HepG2 (cell line): Measurements from ENCODE around the gene NUDT8. TPM values are rescaled to one million over a fixed set of nuclear protein-coding genes. Genes with fewer than 3 reads are reported as not detected.
A peak's percentile ranks its signal among the peaks of the same experiment; 100 is the strongest.

ENCODE experiments used
- BCL3 ChIP-seq: sonication (generic); formaldehyde crosslinking; IDR thresholded peaks from 2 replicates; pipeline ENCODE4 v1.5.1; 2020; ENCODE audit warnings: mild to moderate bottlenecking, missing genetic modification reagents, moderate library complexity
- BHLHE40 ChIP-seq: IDR thresholded peaks from 2 replicates; pipeline ENCODE4 v1.6.1; 2011; ENCODE audit warnings: low read length, improper control_type of control experiment
- ONECUT2 ChIP-seq: sonication (generic); formaldehyde crosslinking; IDR thresholded peaks from 2 replicates; pipeline ENCODE4 v1.4.0; 2020; ENCODE audit warnings: missing genetic modification reagents
- THAP11 ChIP-seq: IDR thresholded peaks from 2 replicates; pipeline ENCODE4 v1.6.1; 2016; ENCODE audit warnings: missing biosample characterization, missing genetic modification reagents
- TSC22D2 ChIP-seq: sonication (generic); formaldehyde crosslinking; IDR thresholded peaks from 2 replicates; pipeline ENCODE4 v1.5.1; 2020; ENCODE audit warnings: missing genetic modification reagents, mild to moderate bottlenecking, borderline replicate concordance
- ZFP90 ChIP-seq: sonication (generic); formaldehyde crosslinking; IDR thresholded peaks from 2 replicates; pipeline ENCODE4 v1.8.0; 2022; ENCODE audit warnings: missing genetic modification reagents, mild to moderate bottlenecking, inconsistent platforms, borderline replicate concordance
- ZNF275 ChIP-seq: sonication (generic); formaldehyde crosslinking; IDR thresholded peaks from 2 replicates; pipeline ENCODE4 v1.8.0; 2022; ENCODE audit warnings: missing genetic modification reagents, mild to moderate bottlenecking, inconsistent platforms, borderline replicate concordance
- ZNF3 ChIP-seq: IDR thresholded peaks from 2 replicates; pipeline ENCODE4 v1.7.0; 2017; ENCODE audit warnings: inconsistent platforms
- ZNF318 ChIP-seq: sonication (generic); formaldehyde crosslinking; IDR thresholded peaks from 2 replicates; pipeline ENCODE4 v1.4.0; 2020; ENCODE audit warnings: mild to moderate bottlenecking, missing genetic modification reagents
- ZNF382 ChIP-seq: sonication (generic); formaldehyde crosslinking; IDR thresholded peaks from 2 replicates; pipeline ENCODE4 v1.5.0; 2020; ENCODE audit warnings: missing genetic modification reagents, mild to moderate bottlenecking, borderline replicate concordance
- ZNF550 ChIP-seq: sonication (generic); formaldehyde crosslinking; IDR thresholded peaks from 2 replicates; pipeline ENCODE4 v1.4.0; 2020; ENCODE audit warnings: mild to moderate bottlenecking, missing genetic modification reagents, borderline replicate concordance
- ZNF569 ChIP-seq: sonication (generic); formaldehyde crosslinking; IDR thresholded peaks from 2 replicates; pipeline ENCODE4 v1.5.0; 2020; ENCODE audit warnings: mild to moderate bottlenecking, missing genetic modification reagents, moderate library complexity, borderline replicate concordance
- ZNF597 ChIP-seq: sonication (generic); formaldehyde crosslinking; IDR thresholded peaks from 2 replicates; pipeline ENCODE4 v1.5.0; 2020; ENCODE audit warnings: missing genetic modification reagents
- ZNF703 ChIP-seq: sonication (generic); formaldehyde crosslinking; IDR thresholded peaks from 2 replicates; pipeline ENCODE4 v1.5.1; 2020; ENCODE audit warnings: missing genetic modification reagents, mild to moderate bottlenecking, moderate library complexity, borderline replicate concordance
- polyA plus RNA-seq, 8 experiments: library from polyadenylated mRNA; depleted of rRNA in 3 of 8; stranded (reverse) in 7 of 8; unstranded in 1 of 8; fragments of >200 nt; fragmentation: Illumina TruSeq in 4 of 8; extraction: Trizol in 4 of 8; gene quantifications; 2 replicates each; pipeline versions ENCODE4 v1.2.1 to v1.2.3, GENCODE V29; 2011 to 2016; ENCODE audit warnings: low read depth in 4 of 8, missing spikeins in 1 of 8, mixed read lengths in 1 of 8; ENCODE audit not compliant: insufficient read depth in 1 of 8
- total RNA-seq, 5 experiments: library from RNA; depleted of rRNA; stranded (reverse); fragments of >200 nt; fragmentation: Illumina TruSeq; extraction: Trizol; gene quantifications; 2 replicates each; pipeline ENCODE4 v1.2.3, GENCODE V29; 2016; ENCODE audit warnings: low read depth in 1 of 5
- TF ChIP-seq, protein P1 (sequence below): sonication (generic); formaldehyde crosslinking; IDR thresholded peaks from 2 replicates; pipeline ENCODE4 v1.4.0; 2020; ENCODE audit warnings: missing genetic modification reagents, mild to moderate bottlenecking, borderline replicate concordance

Gene NUDT8
- total and polyA plus RNA-seq, 2 of the 13 experiments (the other 11 are each of a cell fraction or from before 2014, with no cell fraction given): 6.7 to 25.8 TPM

DNA sequence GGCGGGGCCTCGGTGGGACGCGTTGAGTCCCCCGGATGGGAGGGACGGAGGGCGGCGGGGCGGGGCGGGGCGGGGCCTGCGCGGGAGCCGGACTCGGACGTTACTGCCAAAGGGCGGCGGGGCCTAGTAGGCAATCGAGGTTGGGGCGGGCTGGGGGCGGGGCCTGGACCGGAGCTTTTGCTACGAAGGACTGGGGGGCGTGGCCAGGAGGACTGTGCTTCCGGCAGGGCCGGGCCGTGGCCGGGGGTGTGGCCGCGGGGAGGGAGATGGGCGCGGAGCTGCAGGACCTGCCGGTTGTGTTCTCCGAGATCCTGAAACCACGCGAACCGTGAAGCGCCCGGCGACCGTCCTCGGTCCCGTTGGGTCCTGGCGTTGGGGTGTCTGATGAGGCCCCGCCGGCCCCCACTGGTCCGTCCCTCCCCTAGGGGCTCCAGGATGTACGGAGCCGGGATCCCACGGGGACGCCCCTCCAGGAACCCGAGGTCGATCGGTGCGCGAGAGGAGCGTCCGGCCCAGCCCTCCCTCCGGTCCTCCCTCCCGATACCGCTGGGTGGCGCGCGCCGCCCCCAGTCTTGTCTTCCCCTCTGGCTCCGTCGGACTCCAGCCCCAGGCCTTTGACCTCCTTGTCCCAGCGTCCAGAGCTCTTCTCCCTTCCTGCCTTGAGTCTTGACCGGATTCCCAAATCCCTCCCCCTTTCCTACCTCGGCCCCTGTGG lies 648 bp upstream of the NUDT8 start (continued):
- TF ChIP-seq ZNF318 (CRISPR knock-in tag) (peak; percentile 51; the same call in 1 of the 2 replicates), ZNF3 (CRISPR knock-in tag) (no peak), ONECUT2 (0 out of 2 replicates have a peak, but pooled peaks have one; percentile 48), THAP11 (CRISPR knock-in tag) (peak; percentile 74), ZNF275 (CRISPR knock-in tag) (peak; percentile 49; the same call in 1 of the 2 replicates), ZFP90 (CRISPR knock-in tag) (peak; percentile 74), ZNF569 (CRISPR knock-in tag) (no peak), ZNF703 (CRISPR knock-in tag) (no peak), ZNF597 (CRISPR knock-in tag) (no peak), ZNF382 (CRISPR knock-in tag) (no peak), TSC22D2 (no peak; the same call in 1 of the 2 replicates), BHLHE40 (0 out of 2 replicates have a peak, but pooled peaks have one; percentile 24), BCL3 (peak; percentile 30; the same call in 1 of the 2 replicates), ZNF550 (CRISPR knock-in tag) (no peak)
- TF ChIP-seq, protein P1, sequence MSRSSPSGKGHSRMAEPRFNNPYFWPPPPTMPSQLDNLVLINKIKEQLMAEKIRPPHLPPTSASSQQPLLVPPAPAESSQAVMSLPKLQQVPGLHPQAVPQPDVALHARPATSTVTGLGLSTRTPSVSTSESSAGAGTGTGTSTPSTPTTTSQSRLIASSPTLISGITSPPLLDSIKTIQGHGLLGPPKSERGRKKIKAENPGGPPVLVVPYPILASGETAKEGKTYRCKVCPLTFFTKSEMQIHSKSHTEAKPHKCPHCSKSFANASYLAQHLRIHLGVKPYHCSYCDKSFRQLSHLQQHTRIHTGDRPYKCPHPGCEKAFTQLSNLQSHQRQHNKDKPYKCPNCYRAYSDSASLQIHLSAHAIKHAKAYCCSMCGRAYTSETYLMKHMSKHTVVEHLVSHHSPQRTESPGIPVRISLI (CRISPR knock-in tag): peak; percentile 27; the same call in 1 of the 2 replicates
